SU-DHL-6 (cell line): ENCODE measurements around the gene RTN4.

ENCODE experiments used
- H2AFZ ChIP-seq: fragments of 200-600 bp; sonication (generic); 2 replicates; pipeline ENCODE4 v1.6.1; 2014; ENCODE audit warnings: low read depth, mild to moderate bottlenecking, moderate library complexity, mixed read lengths, antibody characterized with exemption, low read length; ENCODE audit not compliant: severe bottlenecking
- H3F3A ChIP-seq: fragments of 200-600 bp; shearing (Covaris generic); 2 replicates; pipeline ENCODE4 v1.6.0; 2016; ENCODE audit warnings: antibody characterized with exemption, mild to moderate bottlenecking; ENCODE audit not compliant: insufficient read depth
- H3K27ac ChIP-seq: fragments of 200-600 bp; sonication (generic); 2 replicates; pipeline ENCODE4 v1.5.1; 2016; ENCODE audit warnings: low read depth, mild to moderate bottlenecking, low read length, moderate library complexity, mixed read lengths
- H3K27me3 ChIP-seq: fragments of 200-600 bp; sonication (generic), shearing (Covaris generic); 2 replicates; pipeline ENCODE4 v1.6.0; 2014; ENCODE audit warnings: mild to moderate bottlenecking, low read length
- H3K36me3 ChIP-seq: fragments of 200-600 bp; sonication (generic); 2 replicates; pipeline ENCODE4 v1.6.1; 2014; ENCODE audit warnings: mild to moderate bottlenecking, low read length, mixed read lengths
- H3K4me2 ChIP-seq: fragments of 300-600, 200-600 bp; shearing (Covaris generic), sonication (generic); 2 replicates; pipeline ENCODE4 v1.6.0; 2014; ENCODE audit warnings: low read length, low read depth, mild to moderate bottlenecking; ENCODE audit not compliant: poor library complexity, severe bottlenecking
- H3K4me3 ChIP-seq: fragments of 200-600 bp; sonication (generic); 2 replicates; pipeline ENCODE4 v1.5.1; 2014; ENCODE audit warnings: antibody characterized with exemption, low read length, mild to moderate bottlenecking, mixed read lengths; ENCODE audit not compliant: insufficient read depth, poor library complexity, severe bottlenecking
- H3K79me2 ChIP-seq: fragments of 200-600 bp; sonication (generic); 2 replicates; pipeline ENCODE4 v1.6.1; 2014; ENCODE audit warnings: mild to moderate bottlenecking, low read length, moderate library complexity; ENCODE audit not compliant: insufficient read depth
- H3K9ac ChIP-seq: fragments of 200-600 bp; sonication (generic); 2 replicates; pipeline ENCODE4 v1.7.0; 2014; ENCODE audit warnings: mild to moderate bottlenecking, low read length
- H3K9me2 ChIP-seq: fragments of 200-600 bp; sonication (generic); replicated peaks from 2 replicates; pipeline ENCODE4 v1.6.1; 2014; ENCODE audit warnings: low read length; ENCODE audit not compliant: insufficient read depth
- H3K9me3 ChIP-seq: fragments of 200-600 bp; sonication (generic); 2 replicates; pipeline ENCODE4 v1.6.1; 2014; ENCODE audit warnings: low read length, mixed read lengths; ENCODE audit not compliant: insufficient read depth
- H4K20me1 ChIP-seq: fragments of 200-600 bp; sonication (generic); 2 replicates; pipeline ENCODE4 v1.6.1; 2014; ENCODE audit warnings: low read depth, mild to moderate bottlenecking, antibody characterized with exemption, low read length, moderate library complexity, mixed read lengths
- EZH2phosphoT487 ChIP-seq: fragments of 200-600 bp; sonication (generic), shearing (Covaris generic); conservative IDR thresholded peaks from 2 replicates; pipeline ENCODE4 v1.6.1; 2018; ENCODE audit warnings: mild to moderate bottlenecking, antibody characterized with exemption, low read length, moderate library complexity, mixed read lengths
- TF ChIP-seq, protein P1 (sequence below): fragments of 200-600 bp; sonication (generic); IDR thresholded peaks from one replicate; pipeline ENCODE4 v1.5.1; 2017; ENCODE audit warnings: antibody characterized with exemption, mild to moderate bottlenecking, low read length, moderate library complexity; ENCODE audit not compliant: insufficient read depth, poor library complexity, severe bottlenecking

Gene RTN4

GRCh38 chr2:54954705-54955357 is 95.4 kb downstream of the RTN4 start:
- H3K36me3 ChIP-seq, result no peaks in the 10 kb centered on the region
- H3K79me2 ChIP-seq, result no peaks in the 10 kb centered on the region
- no peaks in the 10 kb centered on the region for H4K20me1 ChIP-seq

DNA sequence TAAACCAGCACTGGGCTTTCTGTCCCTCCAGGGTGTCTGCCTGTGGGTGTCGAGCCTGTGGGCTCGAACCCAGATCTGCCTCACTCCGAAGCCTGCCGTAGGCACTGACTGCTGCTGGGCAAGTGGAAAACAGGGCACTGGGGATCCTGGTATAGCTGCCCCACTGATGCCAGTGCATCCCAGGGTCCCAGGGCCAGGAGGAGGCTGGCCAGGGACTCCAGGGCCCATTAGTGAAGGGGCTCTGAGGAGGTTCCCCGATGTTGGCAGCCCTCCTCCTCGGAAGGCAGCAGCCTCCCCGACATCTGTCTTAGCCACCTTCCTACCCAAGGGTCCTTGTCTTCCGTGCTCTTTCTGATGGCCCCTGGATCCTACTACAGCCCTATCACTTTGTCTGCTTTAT is 96.1 kb downstream of the RTN4 start:
- no peak overlapping the region for H2AFZ ChIP-seq
- no peaks in the 10 kb centered on the region for H4K20me1 ChIP-seq
- H3K27ac ChIP-seq, result no peak overlapping the region
- H3F3A ChIP-seq, result no peaks in the 10 kb centered on the region
- H3K9ac ChIP-seq, result no peak overlapping the region
- no peaks in the 10 kb centered on the region for H3K27me3 ChIP-seq
- H3K4me2 ChIP-seq, result no peak overlapping the region
- H3K9me2 ChIP-seq, result no peaks in the 10 kb centered on the region
- no peak overlapping the region for H3K4me3 ChIP-seq
- TF ChIP-seq EZH2phosphoT487, result no peak
- TF ChIP-seq, protein P1, sequence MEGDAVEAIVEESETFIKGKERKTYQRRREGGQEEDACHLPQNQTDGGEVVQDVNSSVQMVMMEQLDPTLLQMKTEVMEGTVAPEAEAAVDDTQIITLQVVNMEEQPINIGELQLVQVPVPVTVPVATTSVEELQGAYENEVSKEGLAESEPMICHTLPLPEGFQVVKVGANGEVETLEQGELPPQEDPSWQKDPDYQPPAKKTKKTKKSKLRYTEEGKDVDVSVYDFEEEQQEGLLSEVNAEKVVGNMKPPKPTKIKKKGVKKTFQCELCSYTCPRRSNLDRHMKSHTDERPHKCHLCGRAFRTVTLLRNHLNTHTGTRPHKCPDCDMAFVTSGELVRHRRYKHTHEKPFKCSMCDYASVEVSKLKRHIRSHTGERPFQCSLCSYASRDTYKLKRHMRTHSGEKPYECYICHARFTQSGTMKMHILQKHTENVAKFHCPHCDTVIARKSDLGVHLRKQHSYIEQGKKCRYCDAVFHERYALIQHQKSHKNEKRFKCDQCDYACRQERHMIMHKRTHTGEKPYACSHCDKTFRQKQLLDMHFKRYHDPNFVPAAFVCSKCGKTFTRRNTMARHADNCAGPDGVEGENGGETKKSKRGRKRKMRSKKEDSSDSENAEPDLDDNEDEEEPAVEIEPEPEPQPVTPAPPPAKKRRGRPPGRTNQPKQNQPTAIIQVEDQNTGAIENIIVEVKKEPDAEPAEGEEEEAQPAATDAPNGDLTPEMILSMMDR, result no peak
- no peaks in the 10 kb centered on the region for H3K79me2 ChIP-seq
- no peaks in the 10 kb centered on the region for H3K36me3 ChIP-seq
- H3K9me3 ChIP-seq, result no peaks in the 10 kb centered on the region

More at GRCh38 chr2:54954705-54955357, 95.4 kb downstream of the RTN4 start:
- no peak overlapping the region for H2AFZ ChIP-seq
- H3F3A ChIP-seq, result no peaks in the 10 kb centered on the region
- H3K9ac ChIP-seq, result no peak overlapping the region
- no peak overlapping the region for H3K4me3 ChIP-seq
- TF ChIP-seq, protein P1, result no peak
- no peak for TF ChIP-seq EZH2phosphoT487
- H3K4me2 ChIP-seq, result no peak overlapping the region
- no peaks in the 10 kb centered on the region for H3K9me2 ChIP-seq
- H3K9me3 ChIP-seq, result no peaks in the 10 kb centered on the region
- no peaks in the 10 kb centered on the region for H3K27me3 ChIP-seq
- H3K27ac ChIP-seq, result no peak overlapping the region

GRCh38 chr2:54952978-54953456 is 97.2 kb downstream of the RTN4 start:
- TF ChIP-seq EZH2phosphoT487, result no peak
- TF ChIP-seq, protein P1, result no peak
- Histone ChIP-seq H3F3A (no peaks in the 10 kb centered on the region), H3K27ac (no peak overlapping the region), H2AFZ (no peak overlapping the region), H3K9me2 (no peaks in the 10 kb centered on the region), H3K79me2 (no peaks in the 10 kb centered on the region), H3K4me3 (no peak overlapping the region), H3K36me3 (no peaks in the 10 kb centered on the region), H3K27me3 (no peaks in the 10 kb centered on the region), H3K9me3 (no peaks in the 10 kb centered on the region), H4K20me1 (no peaks in the 10 kb centered on the region), H3K4me2 (no peak overlapping the region), H3K9ac (no peak overlapping the region)
